NT2/D1 (cell line): ENCODE data around the gene NFIA.

ENCODE experiments used
- SUZ12 ChIP-seq: IDR thresholded peaks from 2 replicates; pipeline ENCODE4 v1.6.1; 2011; ENCODE audit not compliant: insufficient read length, insufficient read depth; ENCODE audit errors: extremely low read depth
- ZNF274 ChIP-seq: IDR thresholded peaks from 2 replicates; pipeline ENCODE4 v1.6.1; 2011; ENCODE audit warnings: mild to moderate bottlenecking, low read depth, low read length

GRCh38 chr1:61141288-61142042 is 59.1 kb downstream of the NFIA start:
- no peak for TF ChIP-seq SUZ12
- no peak for TF ChIP-seq ZNF274
